NCI-H345 treated with DMSO at 0.1 percent for 48 hours (cell line): ENCODE data around the gene GREM2.

Experiments used
- DNase-seq: peaks from one replicate; lab custom pipeline; 2025; ENCODE audit not compliant: unreplicated experiment; lab: John Stamatoyannopoulos, UW

GREM2 gene

DNA sequence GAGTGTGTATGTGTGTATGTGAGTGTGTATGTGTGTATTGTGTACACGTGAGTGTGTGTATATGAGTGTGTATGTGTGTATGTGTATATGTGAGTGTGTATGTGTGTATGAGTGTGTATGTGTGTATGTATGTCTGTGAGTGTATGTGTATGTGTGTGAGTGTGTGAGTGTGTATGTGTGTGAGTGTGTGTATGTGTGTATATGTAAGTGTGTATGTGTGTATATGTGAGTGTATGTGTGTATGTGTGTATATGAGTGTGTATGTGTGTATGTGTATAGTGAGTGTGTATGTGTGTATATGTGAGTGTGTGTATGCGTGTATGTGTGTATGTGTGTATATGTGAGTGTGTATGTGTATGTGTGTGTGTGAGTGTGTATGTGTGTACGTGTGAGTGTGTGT lies 49.2 kb downstream of the GREM2 start:
- no peak for DNase-seq

DNA sequence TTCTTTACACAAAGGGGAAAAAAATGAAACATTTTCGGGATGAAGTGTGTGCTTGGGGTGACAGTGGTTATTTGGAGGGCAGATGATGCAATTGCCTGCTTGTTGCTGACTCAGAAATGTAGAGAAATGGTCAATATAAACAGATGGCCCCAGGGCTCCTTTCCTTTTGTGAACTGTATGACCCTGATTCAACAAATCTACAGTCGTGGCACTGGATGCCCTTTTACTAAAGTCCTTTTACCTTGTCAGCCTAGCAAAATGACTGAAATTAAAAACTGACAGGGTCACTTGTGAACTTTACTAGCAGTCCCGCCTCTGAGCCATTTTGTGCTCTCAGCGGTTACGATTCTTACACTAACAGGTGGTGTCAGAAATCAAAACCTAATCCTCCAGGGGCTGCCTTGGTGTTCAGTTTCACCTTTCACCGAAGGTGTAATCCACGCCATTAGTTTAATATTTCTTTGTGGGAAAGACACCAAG lies 49.8 kb downstream of the GREM2 start:
- DNase-seq, result no peak

DNA sequence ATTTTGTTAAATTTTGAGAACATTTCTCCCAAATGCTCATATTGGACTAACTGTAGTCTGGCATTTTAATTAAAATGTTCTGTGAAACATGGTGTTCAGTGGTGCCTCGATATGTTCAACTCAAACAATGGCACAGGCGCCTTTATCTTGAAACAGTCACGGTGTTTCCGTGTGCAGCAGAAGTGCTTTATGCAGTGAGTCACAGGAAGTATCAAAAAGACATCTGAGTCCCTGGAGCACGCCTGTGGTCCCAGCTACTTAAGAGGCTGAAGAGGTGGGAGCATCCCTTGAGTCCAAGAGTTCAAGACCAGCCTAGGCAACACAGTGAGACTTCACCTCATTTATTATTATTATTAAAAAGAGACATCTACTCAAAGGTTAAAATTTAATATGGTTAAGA lies 52.2 kb downstream of the GREM2 start:
- DNase-seq, result no peak

DNA sequence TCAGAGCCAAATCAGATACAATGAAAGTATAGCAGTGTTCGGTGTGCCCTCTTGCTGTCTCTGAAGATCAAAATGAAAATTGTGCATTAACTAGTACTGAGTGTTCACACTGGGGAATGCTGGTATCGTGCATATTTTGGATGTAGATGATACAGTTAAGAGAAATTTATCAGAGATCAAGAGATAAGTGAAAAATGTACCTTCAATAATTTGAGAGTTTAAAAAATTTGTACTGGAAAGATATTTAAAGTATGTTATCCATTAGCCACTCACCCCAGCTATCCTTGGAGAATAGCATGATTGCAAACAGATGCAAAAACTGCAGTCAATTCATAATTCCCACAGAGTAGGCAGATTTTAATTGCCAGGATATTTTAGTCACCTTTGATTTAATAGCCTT lies 56.4 kb downstream of the GREM2 start:
- DNase-seq, result no peak

DNA sequence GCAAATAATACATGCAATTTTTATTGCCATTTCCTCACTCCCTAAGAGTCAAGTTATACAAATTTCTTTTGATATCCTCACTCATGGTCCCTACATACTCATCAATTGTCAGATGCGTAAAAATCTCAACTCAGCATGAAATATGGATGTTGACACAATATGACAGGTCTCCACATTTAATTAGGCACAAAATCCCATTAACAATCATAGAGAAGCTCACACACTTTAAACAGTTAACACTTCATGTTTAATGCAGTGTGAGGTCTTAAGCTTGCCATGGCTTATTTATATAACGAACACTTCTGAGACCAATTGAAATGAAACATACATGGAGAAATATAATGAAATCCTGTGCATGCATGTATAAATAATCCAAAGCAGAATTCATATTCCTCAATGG lies 58.6 kb downstream of the GREM2 start:
- no peak for DNase-seq

DNA sequence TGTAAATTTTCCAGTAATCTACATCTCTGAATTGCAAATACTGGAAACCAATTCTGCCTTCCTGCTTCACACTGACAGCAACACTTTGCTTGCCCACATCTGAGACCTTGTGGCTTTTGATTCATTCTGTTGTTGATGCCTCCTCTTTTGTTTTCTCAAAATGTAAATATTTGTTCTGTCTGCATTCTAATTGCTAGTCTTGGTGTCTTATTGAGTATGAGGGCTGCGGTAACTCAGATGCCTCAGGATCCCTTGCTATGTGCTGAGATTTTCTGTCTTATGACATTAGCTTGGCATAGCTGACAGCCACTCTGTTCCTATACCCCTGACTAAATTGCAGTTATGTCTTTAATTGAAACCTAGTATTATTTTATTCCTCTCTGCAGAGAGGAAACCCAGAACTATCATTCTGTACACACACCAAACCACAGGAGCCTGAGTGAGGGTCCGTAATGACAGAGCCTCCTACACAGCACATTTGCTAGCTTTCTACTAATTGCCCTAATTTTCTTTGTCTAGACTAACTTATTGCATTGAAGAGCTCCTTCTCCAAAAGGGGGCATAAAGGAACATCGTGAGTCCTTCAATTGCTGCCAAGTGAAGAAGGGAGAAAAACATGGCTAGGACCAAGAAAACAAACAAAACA lies 72.1 kb downstream of the GREM2 start:
- DNase-seq, result no peak

DNA sequence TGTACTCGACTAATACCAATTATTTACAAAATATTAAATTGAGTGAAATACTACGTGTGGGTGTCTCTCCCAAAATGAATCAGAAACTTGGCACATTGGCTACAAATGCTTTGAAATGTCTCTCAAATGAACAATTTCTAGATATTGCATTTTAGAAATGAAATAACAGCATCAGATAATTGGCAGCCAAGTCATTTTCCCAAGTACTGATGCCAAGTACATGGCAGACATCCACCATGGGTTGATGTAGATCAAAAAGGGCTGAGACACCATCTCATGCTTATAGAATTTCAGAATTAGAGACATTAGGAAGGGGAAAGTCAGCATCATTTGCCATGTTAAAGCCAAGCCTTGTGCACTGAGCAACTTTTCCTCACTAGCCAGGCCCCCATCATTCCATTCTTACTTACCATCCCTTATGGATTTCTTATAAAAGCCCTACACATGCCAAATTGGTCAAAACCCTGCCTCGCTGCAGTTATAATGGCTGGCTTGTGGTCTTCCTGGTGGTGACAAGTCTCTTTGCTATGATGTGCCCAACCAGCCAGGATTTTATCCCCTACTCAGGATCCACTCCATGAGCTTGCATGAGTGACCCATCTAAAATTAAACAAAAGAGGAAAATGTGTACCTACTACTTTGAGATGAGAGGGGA lies 73.1 kb downstream of the GREM2 start:
- DNase-seq, result no peak

DNA sequence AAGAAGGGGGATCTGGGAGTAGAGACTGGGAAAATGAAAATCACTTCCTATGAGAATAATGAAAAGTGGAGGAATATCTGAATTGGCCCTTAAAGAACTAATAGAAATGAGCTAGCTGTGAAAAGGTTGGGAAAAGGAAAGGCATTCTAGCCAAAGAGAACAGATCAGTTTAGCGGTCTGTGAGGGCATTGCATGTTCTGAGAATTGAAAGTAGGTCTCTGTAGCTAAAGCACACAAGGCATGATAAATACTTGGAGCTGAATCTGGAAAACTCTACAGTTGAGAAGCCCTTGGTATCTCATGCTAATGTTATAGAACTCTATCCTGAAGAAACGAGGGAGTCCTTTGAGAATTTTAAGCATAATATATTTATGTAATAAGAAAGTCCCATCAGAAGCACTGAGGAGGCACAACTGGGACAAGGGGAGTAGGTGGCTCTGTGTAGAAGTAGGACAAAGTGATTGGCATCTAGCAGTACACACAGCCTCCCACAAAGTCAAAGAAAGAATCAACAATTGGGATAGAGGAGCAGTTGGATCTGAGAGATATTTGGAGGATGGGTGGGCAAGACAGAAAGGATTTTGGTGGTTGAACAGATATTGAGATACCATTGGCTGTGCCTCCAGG lies 78.7 kb downstream of the GREM2 start:
- no peak for DNase-seq

DNA sequence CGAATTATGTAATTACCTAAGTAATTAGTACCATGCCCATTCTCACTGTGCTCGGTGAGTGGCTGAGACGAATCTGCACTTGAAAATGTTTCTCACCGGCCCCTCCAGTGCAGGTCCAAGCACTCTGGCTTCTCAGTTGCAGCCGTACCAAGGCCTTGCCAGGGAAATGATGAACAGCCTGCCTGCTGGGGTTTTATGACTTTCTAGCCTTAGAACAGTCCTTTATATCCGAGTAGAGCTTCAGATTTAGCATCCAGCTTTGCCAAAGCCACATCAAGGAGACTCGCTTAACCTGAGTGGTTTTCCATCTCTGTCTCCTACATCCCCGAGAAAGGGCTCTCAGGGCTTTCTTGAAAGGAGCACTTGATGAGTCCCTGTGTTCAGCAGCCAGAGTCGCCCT lies 83.4 kb downstream of the GREM2 start:
- DNase-seq, result no peak

DNA sequence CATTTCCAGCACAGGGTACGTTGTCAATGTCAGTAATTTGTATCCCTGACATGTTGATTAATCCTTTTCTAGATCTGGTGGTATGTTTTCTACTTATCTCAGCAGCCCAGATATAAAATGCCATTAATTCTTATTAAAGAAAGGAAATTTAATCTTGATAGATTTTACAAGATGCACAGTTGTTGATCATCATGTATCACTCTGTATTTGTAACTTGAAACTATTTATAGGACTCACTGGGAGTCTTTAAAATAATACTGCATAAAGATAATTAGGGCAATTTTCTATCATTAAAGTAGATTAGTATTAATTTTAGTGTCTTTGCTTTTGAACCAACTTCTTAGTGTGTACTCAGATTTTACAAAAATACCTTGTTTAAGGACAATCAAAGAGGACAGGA lies 84.9 kb downstream of the GREM2 start:
- no peak for DNase-seq

DNA sequence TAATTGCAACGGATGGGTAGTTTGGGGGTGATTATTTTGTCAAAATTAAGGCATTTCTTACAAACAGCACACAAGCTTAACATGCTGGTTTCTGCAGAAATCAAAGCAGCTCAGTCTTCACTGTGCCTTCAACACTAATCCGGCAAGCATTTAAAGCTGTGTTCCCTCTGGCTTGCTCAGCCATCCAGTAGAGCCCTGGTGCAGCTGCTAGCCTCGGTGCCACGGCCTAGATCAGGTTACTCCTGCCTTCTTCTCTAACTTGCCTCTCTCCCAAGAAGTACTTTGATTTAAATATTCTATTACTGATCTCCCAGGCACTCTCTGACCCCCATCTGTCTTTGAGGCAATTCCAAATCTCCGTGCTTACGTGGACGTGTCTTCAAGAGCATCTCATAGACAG lies 85.6 kb downstream of the GREM2 start:
- DNase-seq, result no peak

DNA sequence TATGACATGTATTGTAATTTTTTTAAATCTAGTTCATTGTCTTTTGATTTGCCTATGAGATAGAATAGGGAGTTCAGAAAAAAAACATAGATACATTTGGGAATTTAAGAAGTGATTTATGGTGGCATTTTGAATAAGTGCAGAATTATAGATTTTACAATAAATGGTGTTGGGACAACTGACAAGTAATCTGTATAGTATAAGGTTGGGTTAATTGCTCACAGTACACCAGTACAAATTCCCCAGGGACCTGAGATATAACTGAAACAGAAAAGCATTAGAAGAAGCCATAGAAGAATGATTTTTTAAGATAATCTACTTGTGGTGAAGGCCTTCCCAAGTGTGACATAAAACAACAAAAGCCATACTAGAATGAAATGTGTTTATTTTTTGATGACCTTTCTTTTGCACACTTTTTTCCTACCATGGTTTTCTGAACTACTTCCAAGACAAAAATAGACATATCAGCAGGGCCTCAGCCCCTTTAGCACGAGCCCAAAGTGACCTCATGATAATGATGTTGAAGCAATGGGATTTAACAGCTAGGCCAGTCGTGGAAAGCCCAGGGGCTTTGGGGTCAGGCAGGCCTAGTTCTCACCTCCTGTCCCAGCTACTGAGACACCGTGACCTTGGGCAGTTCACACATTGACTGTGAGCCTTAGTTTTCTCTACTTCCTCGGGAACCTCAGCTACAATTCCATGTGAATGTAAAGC lies 87.4 kb downstream of the GREM2 start:
- DNase-seq, result no peak

DNA sequence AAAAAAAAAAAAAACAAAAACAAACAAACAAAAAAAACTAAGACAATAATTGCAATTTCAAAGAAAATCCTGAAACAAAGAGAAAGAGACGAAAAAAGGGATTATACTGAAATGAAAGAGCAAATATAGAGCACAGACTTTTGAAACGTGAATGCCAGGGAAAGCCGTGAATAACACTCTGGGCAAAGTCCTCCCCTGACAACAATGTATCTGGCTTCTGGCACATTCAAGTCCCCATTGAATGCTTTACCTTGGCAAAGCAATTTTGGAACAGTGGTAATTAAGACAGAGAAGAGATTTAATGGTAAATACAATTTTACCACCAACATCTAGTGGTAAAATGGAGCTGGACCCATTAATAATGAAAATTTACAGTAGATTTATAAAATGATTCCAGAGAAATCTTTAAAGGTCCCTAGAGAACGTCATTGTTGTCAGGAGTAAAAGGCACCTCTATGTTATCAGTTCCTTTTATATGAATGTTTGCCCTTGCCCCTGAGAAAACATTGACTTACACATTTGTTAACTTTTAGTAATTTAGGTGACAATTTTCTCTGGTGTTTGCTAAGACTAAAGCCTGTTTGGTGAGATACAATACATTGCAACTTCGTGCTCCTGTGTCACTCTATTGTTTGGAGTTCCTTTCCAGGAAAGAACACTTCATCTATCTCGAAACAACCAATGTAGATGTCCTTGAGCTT lies 89.7 kb downstream of the GREM2 start:
- no peak for DNase-seq

DNA sequence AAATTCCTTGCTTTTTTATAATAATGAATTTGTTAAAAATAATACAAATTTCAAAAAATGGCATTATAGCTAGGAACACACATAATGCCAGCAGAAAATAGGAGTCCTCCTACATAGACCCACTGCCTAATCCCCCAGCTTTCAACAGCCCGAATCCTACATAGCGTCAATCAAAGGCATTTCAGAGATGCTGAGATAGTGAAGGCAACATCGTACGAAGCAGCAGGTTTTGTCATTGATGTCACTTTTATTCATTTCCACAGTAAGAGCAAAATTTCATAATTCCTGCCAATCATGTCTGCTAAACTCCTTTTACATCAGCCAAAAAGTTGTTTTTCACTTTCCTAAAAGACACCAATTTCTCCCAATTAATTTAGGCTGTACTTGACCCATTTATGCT lies 94.1 kb downstream of the GREM2 start:
- DNase-seq, result no peak

DNA sequence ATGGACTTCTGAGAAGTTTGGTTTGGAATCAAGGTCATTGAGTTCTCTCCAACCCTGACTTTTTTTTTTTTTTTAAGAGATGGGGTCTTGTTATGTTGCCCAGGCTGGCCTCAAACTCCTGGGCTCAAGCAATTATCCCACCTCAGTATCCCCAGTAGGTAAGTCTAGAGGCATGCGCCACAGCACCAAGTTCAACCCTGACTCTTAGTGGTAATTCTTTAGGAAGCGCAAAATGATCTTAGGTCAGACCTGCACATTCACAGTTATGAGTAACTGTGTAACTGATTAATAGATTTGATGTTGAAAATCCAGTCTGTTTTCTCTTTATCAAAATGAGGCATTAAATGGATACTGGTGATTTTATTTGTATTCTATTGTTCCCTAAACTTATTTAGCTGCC lies 95.9 kb downstream of the GREM2 start:
- no peak for DNase-seq

DNA sequence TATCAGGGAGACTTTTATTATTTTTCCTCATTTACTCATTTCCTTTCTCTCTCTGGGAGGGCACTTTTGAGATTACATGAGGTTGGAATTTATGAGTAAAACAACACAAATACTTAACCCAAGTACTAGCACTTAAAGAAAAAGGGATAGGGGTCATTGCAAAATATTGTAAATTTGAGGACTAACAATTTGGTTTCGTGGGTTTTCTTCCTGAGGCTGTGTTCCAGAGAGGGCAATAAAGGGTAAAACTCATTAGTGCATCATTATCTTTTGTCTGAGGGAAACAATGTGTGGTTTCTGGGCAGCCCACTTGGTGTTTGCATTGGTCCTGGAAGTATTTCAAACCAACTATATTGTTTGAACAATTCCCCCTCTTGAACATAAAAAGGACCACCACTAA lies 96.5 kb downstream of the GREM2 start:
- no peak for DNase-seq

DNA sequence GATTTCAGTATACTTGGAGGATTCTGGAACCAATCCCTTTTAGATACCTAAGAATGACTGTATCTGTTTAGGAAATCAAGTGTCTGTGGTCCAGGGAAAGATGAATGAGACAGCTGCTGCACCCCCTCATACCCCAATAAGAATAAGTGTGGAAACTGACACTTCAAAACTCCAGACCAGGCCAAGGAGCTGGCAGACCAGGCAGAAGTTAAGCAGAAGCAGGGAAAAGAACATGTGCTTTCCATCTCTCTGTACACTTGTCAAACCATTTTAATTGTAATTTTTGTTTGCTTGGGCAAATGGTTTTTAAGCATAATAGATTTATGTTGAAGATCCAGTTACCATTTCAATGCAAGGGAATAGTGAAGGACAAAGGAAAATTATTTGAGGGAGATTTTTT lies 100.2 kb downstream of the GREM2 start:
- DNase-seq, result no peak

DNA sequence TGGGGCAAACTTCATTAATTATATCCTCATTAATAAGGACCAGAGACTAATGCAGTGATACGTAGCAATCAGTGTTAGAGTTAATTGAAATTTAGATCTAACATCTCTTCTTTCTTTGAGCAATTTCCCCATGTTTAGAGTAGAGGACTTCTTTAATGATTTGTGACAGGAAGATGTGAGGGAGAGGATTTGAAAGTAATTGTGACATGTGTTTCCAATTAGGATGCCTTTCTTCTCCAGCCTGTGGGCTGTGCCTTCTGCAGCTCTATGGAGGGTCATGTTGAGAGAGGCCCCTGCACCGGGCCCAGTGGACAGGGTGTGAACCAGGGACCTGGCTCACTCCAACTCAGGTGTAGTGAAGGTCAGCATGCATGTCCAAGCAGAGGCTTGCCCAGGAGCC lies 103.0 kb downstream of the GREM2 start:
- no peak for DNase-seq

DNA sequence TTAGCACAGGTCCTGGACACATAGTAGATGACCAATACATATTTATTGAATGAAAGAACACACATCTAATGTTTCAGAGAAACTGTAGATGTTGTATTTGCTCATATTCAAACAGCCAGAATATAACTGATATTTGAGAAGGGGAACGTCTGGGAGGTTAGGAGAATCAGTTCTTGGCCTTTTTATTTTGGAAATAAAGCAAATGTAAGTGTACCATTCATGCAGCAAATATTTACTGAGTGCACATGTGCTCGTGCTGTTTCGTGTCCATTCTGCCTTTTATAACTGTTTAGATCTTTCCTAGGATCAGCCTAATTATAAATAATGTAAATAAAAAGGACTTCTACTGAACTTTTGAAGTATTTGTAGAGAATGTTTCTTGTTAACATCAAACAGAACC lies 103.8 kb downstream of the GREM2 start:
- DNase-seq, result no peak

DNA sequence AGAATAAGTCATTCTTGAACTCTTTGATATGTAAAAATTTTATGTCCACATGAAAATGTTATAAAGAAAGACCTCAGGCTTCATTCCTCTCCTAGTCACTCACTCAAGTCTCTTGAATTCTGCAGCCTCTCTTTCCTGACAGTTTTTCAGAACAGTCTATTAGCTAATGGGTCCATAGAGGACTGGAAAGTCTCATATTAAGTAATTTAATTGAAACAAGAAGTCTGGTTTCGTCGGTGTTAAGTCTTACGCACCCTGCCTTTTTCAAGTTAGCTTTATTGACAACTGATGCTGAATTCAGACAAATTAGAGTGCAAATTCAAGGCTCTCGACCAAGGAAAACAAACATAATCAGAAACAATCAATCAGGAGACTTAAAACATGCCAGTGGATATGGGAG lies 105.8 kb downstream of the GREM2 start:
- no peak for DNase-seq

DNA sequence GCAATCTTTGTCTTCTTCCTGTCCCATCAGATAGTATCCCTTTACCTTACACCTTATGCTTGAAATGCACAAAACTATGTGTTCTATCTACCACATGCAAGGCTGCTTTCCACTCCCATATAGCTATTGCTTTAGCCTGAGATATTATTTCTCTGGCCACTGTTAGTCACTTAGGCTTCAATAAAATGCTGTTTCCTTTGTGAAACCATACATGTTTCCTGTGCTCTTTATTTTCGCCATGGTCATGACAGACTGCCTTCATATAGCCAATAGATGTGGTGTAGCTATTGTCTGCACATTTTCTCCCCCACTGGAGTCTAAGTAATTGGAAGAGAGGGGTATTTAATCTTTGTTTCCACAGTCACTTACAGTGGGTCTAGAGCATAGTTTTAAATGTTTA lies 108.4 kb downstream of the GREM2 start:
- no peak for DNase-seq
